Measurements from ENCODE around the gene PNPLA7. TPM values are rescaled to one million over a fixed set of nuclear protein-coding genes. Genes with fewer than 3 reads are reported as not detected.

Gene PNPLA7
- total and polyA plus RNA-seq, 2 donors (not counting 1 experiment from before 2014, with no cell fraction given), result 18.7 to 29.9 TPM

DNA sequence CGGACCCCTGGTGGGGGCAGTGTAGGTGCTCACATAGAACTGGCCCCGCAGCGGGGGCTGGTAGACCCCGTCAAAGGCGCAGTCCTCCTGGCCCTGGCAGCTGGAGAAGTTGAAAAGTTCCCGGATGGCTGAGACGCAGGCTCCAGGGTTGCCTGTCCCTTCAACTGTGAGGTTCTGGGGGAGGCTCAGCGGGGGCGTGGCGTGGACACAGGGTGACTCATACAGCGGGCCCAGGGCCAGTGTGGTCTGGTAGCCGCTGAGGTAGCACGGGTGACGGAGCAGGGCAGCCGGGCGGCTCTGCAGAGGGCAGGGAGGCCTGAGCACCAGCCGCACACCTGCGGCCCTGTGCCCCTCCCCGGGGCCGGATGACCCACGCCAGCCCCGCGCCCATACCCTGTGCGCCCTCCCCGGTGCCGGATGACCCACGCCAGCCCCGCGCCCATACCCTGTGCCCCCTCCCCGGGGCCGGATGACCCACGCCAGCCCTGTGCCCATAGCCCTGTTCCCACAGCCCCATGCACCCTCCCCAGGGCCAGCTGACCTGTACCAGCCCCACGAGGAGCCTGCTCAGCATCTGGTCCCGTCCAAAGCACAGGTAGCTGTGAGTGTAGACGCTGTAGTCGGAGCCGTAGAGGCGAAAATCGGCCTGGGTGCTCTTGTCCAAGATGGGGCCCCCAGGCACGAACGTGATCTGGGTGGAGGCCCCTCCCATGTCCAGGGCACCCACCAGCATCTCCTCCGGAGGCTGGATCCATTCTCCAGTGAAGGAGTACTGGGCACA, 114.0 kb downstream of the PNPLA7 start:
- ChIA-PET CTCF (interaction anchor here (1.3 kb wide), 1 partner anchor 9 kb away, joined by 4 read pairs; no protein-coding TSS in a partner anchor), POLR2A (interaction anchor here (1.0 kb wide), 1 partner anchor 11 kb away, joined by 3 read pairs; no protein-coding TSS in a partner anchor)
- H2AFZ ChIP-seq (ENCODE audit: insufficient read depth, low read depth, low read length, poor library complexity, severe bottlenecking), result no peak overlapping the region
- no peaks in the 10 kb centered on the region for H3K79me2 ChIP-seq (ENCODE audit: control insufficient read depth, insufficient read depth, low read length)
- H3K9me3 Mint-ChIP-seq (ENCODE audit: insufficient read depth), result no peaks in the 10 kb centered on the region
- DNase-seq (no peak), ATAC-seq (ENCODE audit: low read depth) (peak; percentile 28)
- no peaks in the 10 kb centered on the region for H3K36me3 ChIP-seq (replicated peaks in 1 of 2; ENCODE audit: control extremely low read depth in 1 of 2, control insufficient read depth in 1 of 2, extremely low read depth in 1 of 2, insufficient read depth in 2 of 2, low read length in 1 of 2)
- H3K27ac ChIP-seq (ENCODE audit: low read length in 2 of 2), result no peak overlapping the region
- H3K4me3 ChIP-seq (ENCODE audit: control extremely low read depth in 1 of 5, extremely low read depth in 1 of 5, insufficient read depth in 1 of 5, low read depth in 2 of 5, low read length in 4 of 5), result no peak overlapping the region
- no peaks in the 10 kb centered on the region for H3K4me1 Mint-ChIP-seq
- no peaks in the 10 kb centered on the region for H4K20me1 ChIP-seq (ENCODE audit: control insufficient read depth, insufficient read depth, low read length, poor library complexity, severe bottlenecking)
- peaks cover 0 to 14% (median 3%) of the 10 kb centered on the region in 4 experiments for H3K27me3 ChIP-seq (replicated peaks in 1 of 4; ENCODE audit: control extremely low read depth in 1 of 4, control insufficient read depth in 3 of 4, insufficient read depth in 4 of 4, low read length in 3 of 4)
- H3K27me3 Mint-ChIP-seq, result no peaks in the 10 kb centered on the region
- no peak overlapping the region for H3K27ac Mint-ChIP-seq
- no peak overlapping the region for H3K4me3 Mint-ChIP-seq
- H3K9me3 ChIP-seq (ENCODE audit: control extremely low read depth in 1 of 3, control insufficient read depth in 2 of 3, insufficient read depth in 1 of 3, low read length in 2 of 3), result peaks cover 0 to 4% (median 0%) of the 10 kb centered on the region in 3 donors
- H3K4me1 ChIP-seq (ENCODE audit: control insufficient read depth in 2 of 2, insufficient read depth in 2 of 2, low read length in 2 of 2), result peaks cover under 1 to 3% of the 10 kb centered on the region in 2 donors
- WGBS (ENCODE audit: insufficient coverage), result 62% methylated on average over 40 of the region's 42 CpGs
- no peak for TF ChIP-seq EZH2 (IDR thresholded peaks at IDR 0.05; ENCODE audit: borderline replicate concordance, insufficient read depth, low read depth, low read length, poor library complexity, severe bottlenecking)
- TF ChIP-seq, protein P1, sequence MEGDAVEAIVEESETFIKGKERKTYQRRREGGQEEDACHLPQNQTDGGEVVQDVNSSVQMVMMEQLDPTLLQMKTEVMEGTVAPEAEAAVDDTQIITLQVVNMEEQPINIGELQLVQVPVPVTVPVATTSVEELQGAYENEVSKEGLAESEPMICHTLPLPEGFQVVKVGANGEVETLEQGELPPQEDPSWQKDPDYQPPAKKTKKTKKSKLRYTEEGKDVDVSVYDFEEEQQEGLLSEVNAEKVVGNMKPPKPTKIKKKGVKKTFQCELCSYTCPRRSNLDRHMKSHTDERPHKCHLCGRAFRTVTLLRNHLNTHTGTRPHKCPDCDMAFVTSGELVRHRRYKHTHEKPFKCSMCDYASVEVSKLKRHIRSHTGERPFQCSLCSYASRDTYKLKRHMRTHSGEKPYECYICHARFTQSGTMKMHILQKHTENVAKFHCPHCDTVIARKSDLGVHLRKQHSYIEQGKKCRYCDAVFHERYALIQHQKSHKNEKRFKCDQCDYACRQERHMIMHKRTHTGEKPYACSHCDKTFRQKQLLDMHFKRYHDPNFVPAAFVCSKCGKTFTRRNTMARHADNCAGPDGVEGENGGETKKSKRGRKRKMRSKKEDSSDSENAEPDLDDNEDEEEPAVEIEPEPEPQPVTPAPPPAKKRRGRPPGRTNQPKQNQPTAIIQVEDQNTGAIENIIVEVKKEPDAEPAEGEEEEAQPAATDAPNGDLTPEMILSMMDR (IDR thresholded peaks at IDR 0.05), result no peak
- intact Hi-C loops (cut with micrococcal nuclease), result no loop called here
- H3K9ac ChIP-seq (ENCODE audit: low read length), result no peak overlapping the region
- H3K4me2 ChIP-seq (replicated peaks; ENCODE audit: low read depth, low read length, poor library complexity, severe bottlenecking), result no peak overlapping the region

- no peaks in the 10 kb centered on the region for H4K20me1 ChIP-seq (ENCODE audit: control insufficient read depth, insufficient read depth, low read length, poor library complexity, severe bottlenecking)
- POLR2A ChIA-PET, result no interaction called here
- no peaks in the 10 kb centered on the region for H3K9me3 Mint-ChIP-seq (ENCODE audit: insufficient read depth)
- H3K9me3 ChIP-seq (ENCODE audit: control extremely low read depth in 1 of 3, control insufficient read depth in 2 of 3, insufficient read depth in 1 of 3, low read length in 2 of 3), result peaks cover 0 to 7% (median 0%) of the 10 kb centered on the region in 3 donors
- no peaks in the 10 kb centered on the region for H3K27me3 Mint-ChIP-seq
- no peak overlapping the region for H3K4me3 Mint-ChIP-seq
- H3K36me3 ChIP-seq (replicated peaks in 1 of 2; ENCODE audit: control extremely low read depth in 1 of 2, control insufficient read depth in 1 of 2, extremely low read depth in 1 of 2, insufficient read depth in 2 of 2, low read length in 1 of 2), result no peaks in the 10 kb centered on the region
- CTCF ChIA-PET, result no interaction called here
- peaks cover 1% of the 10 kb centered on the region for H3K4me1 Mint-ChIP-seq
- H3K4me1 ChIP-seq (ENCODE audit: control insufficient read depth in 2 of 2, insufficient read depth in 2 of 2, low read length in 2 of 2), result peaks cover 8 to 9% of the 10 kb centered on the region in 2 donors
- no peak for DNase-seq
- peaks cover 0 to 21% (median 5%) of the 10 kb centered on the region in 4 experiments for H3K27me3 ChIP-seq (replicated peaks in 1 of 4; ENCODE audit: control extremely low read depth in 1 of 4, control insufficient read depth in 3 of 4, insufficient read depth in 4 of 4, low read length in 3 of 4)
- no peak for TF ChIP-seq EZH2 (IDR thresholded peaks at IDR 0.05; ENCODE audit: borderline replicate concordance, insufficient read depth, low read depth, low read length, poor library complexity, severe bottlenecking)
- TF ChIP-seq, protein P1 (IDR thresholded peaks at IDR 0.05), result no peak
- intact Hi-C loops (cut with micrococcal nuclease), result no loop called here
- H3K4me3 ChIP-seq (ENCODE audit: control extremely low read depth in 1 of 5, extremely low read depth in 1 of 5, insufficient read depth in 1 of 5, low read depth in 2 of 5, low read length in 4 of 5), result no peak overlapping the region
- no peak overlapping the region for H3K4me2 ChIP-seq (replicated peaks; ENCODE audit: low read depth, low read length, poor library complexity, severe bottlenecking)
- ATAC-seq (ENCODE audit: low read depth), result no peak
- H3K27ac ChIP-seq (ENCODE audit: low read length in 2 of 2), result no peak overlapping the region
- H3K27ac Mint-ChIP-seq, result no peak overlapping the region
- no peak overlapping the region for H2AFZ ChIP-seq (ENCODE audit: insufficient read depth, low read depth, low read length, poor library complexity, severe bottlenecking)
- H3K9ac ChIP-seq (ENCODE audit: low read length), result no peak overlapping the region
- no peaks in the 10 kb centered on the region for H3K79me2 ChIP-seq (ENCODE audit: control insufficient read depth, insufficient read depth, low read length)
- WGBS (ENCODE audit: insufficient coverage), result 85% methylated on average over 20 of the region's 20 CpGs
Observed at GRCh38 chr9:137435381-137435891, 114.8 kb downstream of the PNPLA7 start.

Measured in B cell (primary cell).